ENCODE measurements around the gene TMED7.
"Not testable (repeated sequence)": the region's sequence is repeated elsewhere in the genome, so short reads cannot be mapped to it uniquely, and the experiment has no call there.

Gene TMED7

DNA sequence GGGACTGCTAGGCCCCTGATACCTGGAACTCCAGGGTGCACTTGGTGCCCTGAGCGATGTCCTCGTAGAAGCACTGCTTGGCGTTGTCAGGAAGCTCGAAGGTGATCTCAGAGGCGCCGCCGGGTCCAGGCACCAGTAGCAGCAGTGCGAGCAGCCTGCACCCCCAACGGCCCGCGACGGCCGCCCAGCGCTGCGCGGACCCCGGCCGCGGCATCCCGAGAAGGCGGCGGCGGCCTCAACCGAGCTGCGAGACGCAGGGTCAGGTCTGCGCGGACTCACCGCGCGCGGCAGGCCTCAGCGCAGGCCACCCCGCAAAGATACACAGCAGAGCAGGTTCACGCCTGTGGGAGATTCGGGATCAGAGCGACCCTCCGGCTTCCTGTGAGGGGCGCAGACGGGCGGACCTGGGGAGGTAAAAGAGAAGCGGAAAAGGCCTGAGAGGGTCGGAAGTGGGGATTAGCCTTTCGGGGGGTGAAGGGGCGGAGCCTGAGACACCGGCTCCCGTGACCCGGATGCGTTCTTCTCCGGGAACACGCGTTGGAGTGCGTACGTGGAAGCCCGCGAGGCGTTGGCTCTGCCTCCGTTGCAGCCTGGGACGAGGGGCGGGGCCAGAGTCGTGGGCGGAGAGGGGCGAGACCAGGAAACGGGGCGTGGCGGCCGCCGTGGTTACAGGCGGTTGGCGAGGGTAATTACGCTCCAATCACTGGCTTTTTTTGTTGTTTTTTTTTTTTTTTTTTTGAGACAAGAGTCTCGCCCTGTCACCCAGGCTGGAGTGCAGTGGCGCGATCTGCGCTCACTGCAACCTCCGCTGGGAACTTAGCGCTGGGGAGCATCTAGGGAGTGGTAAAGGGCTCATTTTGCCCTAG, at the start of gene TMED7:
Gene TMED7, minus strand, starts transcription at position 458 of the 866 bp plus-strand sequence. Its CDS starts 244 bp downstream, at position 214.
- peak; percentile 100 for DNase-seq

DNA sequence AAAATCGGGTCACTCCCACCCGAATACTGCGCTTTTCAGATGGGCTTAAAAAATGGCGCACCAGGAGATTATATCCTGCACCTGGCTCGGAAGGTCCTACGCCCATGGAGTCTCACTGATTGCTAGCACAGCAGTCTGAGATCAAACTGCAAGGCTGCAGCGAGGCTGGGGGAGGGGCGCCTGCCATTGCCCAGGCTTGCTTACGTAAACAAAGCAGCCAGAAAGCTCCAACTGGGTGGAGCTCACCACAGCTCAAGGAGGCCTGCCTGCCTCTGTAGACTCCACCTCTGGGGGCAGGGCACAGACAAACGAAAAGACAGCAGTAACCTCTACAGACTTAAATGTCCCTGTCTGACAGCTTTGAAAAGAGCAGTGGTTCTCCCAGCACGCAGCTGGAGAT, 48.9 kb upstream of the TMED7 start:
- DNase-seq, result not testable (repeated sequence)

DNA sequence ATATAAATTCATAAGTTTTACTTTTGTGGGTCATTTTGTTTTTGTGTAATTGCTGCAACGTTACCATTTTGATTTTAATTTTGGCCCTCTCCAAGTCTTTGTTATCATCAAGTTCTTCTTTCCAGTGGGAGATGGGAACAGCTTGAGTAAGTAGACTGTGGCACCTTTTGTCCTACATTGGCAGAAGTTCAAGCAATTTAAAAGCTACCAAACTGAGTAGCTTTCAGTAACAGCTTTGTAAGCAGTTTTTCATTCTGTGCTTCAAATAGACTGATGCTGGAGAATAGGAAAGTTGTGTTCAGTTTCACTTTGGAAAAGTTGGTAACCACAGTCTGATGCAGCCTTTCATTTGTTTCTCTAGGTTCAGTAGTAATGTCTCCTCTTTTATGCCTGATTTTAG, 47.8 kb upstream of the TMED7 start:
- DNase-seq, result no peak

DNA sequence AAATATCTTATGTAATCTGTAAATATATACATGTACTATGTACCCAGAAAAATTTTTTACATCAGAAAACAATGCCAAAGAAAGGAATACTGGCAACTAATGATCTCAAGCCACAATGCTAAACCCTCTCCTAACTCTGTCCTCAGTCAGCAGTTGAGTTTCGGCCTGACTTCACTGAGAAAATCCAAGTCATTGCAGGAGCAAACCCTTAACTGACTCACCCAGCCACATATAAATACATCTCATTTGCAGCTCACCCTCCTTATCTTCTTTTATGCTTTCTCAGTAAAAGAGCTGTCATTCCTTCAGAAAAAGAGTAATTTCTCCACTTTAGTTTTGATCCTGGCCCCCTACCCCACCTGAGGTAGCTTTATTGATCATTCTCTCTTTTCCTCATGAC, 46.1 kb upstream of the TMED7 start:
- DNase-seq, result no peak

DNA sequence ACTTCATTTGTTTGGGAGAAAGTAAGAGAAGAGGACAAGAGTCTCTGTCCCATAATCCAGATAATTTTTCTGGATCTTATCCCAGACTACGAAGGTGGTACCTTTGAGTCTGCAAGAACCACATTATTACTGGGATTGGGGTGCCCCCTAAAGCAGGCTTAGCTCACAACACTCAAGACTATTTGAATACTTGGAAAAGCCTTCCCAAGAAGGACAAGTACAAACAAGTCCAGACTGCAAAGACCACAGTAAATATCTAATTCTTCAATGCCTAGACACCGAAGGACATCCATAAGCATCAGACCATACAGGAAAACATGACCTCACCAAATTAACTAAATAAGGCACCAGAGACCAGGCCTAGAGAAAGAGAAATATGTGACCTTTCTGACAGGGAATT, 40.2 kb upstream of the TMED7 start:
- no peak for DNase-seq

DNA sequence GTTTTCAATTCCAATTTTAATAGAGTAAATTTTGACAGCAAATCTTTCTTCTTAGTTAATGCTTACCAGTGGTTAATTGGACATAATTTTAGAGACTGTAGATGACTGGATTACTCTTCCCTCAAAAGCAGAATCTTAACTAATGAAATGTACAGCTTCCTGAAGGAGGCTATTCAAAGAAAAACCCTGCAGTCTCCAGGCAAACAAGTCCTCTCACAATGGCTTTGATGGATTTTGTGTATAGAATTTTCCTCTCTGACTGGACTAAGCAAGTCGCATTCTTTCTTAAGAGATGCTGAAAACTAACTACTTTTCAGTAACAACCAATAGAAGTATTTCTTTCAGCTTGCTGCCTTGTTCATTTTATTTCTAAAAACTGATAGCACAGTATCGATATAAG, 35.7 kb upstream of the TMED7 start:
- DNase-seq, result no peak

DNA sequence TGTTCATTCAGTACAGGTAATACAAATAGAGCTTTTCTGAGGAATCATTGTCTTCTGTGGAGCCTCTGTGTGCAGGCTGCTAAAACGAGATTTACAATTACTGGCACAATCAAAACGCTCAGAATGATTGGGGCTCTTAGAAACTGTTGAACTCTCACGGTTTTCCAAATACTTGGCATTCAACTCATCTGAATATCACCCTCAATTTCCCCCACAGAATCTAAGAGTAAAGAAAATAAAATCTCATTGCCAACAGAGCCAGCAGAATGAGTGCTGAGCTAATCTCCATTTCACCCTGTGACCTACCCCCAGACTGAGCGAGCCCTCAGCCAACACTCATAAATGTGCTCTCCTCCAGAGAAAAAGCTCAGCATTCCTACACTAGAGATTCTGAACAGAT, 35.3 kb upstream of the TMED7 start:
- DNase-seq, result no peak

DNA sequence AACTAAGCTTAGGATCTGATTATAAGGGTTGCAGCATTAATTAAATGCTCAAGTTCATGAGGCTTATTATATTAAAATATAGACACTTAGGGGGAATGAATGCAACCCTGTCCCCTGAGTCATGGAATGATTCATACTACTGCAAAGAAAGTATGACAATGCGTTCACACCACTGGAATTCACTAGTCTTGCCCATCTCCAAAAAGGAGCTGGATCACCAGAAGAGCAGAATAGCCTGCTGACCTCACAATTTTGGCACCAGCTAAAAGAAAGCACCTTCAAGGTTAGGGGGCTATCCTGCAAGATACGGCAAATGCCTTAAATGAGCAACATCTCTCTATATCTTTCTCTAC, 32.0 kb upstream of the TMED7 start:
- no peak for DNase-seq

DNA sequence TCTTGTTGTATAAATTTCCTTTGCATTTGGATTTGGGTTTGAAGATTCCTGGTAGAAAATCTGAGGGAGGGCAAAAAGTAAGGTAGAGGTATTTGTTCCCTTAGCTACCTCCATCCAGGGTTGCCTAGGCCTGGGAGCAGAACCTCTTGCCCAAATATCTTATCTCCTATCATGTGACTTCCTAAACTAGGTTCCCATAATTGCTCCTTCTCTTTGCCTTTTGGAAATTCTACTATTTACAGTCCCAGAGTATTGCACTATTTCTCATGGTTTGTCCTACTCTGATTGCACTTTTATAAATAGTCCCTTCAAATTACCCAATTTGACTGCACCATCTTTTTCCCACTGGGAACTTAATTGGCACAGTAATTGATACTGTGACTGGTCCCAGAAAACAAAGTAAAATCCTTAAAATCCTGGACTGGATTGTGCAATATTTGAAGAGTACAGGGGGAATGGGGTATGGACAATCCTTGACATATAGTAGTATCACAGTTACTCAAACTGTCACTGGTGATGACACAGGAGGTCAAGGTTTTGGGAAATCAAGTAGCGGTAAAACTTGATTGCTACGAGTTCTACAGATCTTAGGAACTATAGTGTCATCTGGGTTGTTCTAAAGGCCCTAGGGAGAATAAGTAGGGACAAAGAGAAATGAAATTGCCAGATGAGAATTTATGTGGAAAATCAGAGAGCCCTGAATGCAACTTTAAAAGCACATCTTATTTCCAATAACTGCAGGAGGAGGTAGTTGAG, 31.5 kb upstream of the TMED7 start:
- DNase-seq, result no peak

DNA sequence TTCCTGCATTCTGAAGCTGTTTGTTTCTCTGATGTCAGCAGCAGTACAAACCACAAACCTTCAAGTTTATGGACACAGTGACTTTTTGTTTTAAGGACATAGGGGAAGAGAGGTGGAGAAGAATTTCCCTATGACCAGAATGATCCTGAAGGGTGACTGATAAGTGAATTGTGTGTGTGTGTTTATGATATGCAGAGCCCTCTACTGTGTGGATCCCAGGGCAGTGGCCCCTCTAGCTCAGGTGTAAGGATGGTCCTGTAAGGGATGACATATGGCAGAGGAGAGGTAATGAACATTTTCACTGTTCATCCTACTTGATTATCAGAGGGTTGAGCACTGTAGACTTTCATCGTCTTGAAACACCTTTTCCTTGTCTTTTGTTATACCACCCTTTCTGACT, 30.6 kb upstream of the TMED7 start:
- no peak for DNase-seq

DNA sequence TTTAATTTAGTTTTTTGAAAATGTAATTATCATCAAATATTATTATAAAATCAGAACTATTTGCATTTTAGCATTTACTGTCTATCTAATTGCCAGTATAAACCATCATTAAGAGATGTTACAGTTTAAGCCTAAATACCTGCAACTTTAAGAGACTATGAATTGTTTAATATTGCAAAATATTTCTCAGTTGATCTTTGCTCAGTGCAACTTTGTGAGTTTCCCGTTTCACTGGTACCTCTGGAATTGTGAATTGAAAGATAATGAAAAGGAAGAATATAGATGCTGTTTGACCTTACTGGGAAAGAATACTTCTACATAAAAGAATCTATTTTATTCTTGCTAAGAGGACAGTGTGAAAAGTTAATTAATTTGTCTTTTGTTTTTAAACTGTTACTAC, 30.2 kb upstream of the TMED7 start:
- DNase-seq, result no peak

DNA sequence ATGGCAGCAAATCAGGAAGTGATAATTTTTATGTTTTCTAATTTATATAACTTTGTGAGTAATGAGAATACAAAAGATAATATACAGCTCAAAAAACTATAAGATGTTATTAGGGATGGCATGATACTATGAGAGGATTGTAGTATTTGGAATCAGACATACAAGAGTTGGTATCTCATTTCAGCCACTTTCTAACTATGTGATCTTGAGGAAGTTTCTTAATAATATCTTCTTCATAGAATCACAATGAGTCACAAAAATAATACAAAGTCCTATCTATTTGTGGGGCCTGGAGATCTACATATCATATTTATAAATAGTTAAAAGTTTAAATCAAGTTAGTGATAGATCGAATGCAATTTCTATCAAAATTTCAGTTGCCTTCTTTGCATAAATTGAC, 23.7 kb upstream of the TMED7 start:
- no peak for DNase-seq

DNA sequence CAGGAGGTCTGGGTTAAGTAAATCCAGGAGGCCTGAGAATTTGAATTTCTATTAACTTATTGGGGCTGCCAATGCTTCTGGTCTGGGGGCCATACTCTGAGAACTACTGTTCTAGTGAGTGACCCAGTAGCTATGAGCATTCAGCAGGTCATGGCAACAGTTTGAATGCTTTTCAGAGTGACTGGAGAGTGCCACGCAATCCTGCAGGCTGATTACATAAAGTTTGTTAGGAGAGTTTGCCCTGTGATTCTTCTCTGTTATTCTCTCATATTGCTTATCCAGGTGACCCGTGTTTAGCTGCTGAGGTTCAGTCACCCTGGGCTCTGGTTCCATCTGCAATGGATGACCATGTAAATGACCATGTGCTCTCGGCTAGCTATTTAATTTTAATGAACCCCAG, 22.2 kb upstream of the TMED7 start:
- no peak for DNase-seq

DNA sequence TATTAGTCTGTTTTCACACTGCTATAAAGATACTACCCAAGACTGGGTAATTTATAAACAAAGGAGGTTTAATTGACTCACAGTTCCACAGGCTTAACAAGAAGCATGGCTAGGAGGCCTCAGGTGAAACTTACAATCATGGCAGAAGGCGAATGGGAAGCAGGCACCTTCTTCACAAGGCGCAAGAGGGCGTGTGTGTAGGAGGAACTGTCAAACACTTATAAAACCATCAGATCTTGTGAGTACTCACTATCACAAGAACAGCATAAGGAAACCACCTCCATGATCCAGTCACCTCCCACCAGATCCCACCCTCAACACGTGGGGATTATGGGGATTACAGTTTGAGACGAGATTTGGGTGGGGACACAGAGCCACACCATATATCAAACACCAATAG, 19.6 kb upstream of the TMED7 start:
- not testable (repeated sequence) for DNase-seq

DNA sequence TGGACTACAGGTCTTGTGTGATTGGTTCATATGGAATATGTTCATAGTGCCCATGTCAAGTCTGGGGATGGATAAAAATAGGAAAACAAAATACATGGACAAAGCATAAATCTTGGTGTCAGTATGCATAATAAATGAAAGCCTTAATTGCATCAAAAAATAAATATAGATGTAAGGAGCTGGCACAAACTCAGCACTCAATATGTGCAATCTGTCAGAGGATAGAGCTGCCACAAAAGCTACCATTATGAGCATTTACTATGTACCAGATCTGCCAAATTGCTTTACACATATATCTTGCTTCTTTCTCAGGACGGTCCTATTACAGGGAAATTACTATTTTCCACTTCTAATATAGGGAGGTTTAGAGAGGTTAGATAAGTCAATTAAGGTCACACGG, 18.2 kb upstream of the TMED7 start:
- no peak for DNase-seq

DNA sequence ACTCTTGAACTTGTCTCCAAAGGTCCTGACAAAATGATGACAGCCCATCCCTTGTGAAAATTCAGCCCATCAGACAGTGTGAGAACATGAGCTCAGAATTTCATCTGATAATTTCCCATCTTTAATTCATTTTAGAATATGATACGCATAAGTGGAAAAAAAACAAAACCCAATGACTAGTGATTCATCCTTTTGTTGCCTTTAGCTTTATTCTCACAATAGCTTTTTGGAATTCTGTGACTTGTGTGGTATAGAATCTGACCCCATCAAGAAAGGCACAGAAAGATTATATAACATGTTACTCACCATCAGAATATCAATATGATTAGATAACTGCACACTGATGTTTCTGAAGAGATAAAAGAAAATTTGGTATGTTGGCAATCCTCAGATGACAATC, 16.1 kb upstream of the TMED7 start:
- no peak for DNase-seq

DNA sequence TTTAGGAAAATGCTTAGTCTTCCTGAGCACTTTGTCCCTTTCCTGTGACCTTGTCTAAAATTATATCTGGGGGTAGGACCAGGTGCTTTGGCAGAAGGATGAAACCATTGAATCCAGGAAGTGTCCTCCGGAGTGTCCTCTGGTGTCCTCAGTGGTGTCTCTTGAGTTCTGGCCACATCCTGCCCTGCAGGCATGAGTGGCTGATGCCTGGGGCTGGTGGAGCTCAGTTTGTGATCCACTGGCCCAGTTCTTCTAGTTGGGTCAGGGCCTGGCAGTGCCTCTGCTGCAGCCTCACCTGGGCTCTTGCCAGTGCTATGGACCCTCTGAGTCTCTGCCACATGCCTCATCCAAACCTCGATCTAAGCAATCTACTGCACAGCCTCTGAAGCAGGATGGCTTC, 14.4 kb upstream of the TMED7 start:
- DNase-seq, result no peak

DNA sequence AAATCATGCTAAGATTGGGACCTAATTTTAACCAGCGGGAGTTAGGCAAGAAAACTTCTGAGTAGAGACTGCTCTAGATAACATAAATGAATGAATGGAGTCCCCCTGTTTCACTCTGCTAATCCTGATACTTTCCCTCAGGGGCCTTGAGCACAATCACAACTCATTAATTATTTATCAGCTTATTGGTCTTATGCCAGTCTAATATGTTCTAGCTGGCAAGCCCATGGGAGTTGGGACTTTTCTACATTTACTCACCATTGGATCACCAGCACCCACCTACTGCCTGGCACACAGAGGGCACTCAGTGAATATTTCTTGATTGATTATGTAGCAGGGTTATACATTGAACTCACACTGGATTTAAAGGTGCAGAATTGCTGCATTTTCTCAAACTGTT, 13.5 kb upstream of the TMED7 start:
- DNase-seq, result no peak

DNA sequence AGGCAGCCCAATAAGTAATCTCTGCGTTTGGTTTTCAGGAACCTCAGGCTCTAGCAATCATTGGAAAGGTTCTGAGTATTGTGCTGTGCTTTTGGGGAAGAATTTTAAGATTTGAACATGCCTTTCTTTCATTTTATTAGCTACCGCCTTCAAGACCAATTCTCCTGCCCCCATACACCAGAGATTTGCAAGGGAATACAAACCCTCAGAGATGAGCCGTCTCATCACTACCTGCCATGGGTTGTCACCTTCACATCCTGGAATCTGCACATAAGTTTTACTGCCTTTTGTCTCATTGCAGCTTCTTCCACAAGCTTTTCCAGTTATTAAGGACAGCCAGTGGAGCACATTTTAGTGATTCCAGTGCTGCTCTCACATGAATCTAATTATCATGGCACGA, 11.7 kb upstream of the TMED7 start:
- DNase-seq, result no peak

DNA sequence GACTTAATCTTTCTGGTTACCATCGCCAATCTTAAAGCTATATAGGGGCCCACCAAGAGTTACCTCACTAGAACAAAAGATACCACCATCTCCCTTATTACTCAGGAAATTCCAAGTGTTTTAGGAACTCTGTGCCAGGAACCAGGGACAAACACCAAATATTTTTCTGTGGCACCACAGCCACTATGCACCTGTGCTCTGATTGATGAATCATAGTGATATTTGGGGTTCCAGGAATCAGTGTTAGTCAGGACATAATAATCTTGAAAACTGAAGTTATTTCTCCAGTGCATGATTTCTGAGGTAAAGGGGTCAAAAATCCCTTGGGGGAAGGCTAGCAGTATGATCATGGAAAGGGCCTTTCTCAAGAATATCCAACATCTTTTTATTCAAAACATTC, 10.2 kb upstream of the TMED7 start:
- no peak for DNase-seq

DNA sequence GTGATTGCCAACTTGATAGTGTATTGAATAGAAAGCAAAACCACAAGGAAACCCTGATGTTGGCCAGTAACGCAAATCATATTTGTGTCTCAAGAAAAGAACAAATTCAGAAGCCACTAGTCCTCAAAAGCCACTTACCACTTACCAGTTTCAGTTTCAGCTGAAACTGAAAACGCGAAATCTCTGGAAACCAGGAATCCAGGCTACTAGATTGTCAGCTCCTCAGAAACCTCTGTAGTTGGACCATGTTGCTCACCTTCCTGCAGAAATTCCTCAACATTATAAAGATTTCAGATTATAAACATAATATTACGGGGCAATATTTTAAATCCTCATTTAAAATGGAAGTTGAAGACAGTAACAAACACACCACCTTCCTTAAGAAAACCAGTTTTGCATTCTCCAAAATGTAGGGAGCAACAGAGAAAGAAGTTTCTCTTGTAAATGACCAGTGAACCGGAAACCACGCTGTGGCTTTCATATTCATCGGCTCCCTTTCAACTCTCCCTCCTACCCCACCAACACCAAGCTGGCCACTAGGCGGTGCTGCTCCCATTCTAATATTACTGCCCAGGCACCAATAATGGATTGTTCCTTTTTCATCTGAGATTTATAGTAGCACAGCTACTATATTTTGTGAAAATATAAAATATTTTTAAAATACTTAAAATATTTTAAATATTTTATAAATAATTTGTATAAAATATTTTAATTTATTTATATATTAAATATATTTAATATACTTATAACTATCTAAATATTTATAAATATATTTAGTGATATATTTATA, 8.7 kb upstream of the TMED7 start:
- peak; percentile 86 for DNase-seq

DNA sequence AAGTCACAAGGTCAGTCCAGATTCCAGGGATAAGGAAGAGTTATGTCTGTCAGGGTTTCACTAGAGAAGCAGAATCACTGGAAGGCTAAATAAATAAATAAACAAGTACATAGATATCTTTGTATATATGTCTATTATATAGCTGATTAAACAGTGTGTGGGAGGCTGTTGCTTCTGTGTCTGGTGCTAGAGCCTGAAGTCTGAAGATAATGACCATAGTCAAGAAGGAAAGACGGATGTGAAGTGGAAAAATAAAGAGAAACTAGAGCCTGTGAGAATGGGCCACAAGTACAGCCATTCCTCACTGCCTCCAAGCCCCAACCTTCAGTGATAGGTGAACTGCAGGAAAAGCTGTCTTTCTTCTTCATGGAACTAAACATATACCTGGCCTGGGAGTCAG, 4.1 kb upstream of the TMED7 start:
- DNase-seq, result no peak

DNA sequence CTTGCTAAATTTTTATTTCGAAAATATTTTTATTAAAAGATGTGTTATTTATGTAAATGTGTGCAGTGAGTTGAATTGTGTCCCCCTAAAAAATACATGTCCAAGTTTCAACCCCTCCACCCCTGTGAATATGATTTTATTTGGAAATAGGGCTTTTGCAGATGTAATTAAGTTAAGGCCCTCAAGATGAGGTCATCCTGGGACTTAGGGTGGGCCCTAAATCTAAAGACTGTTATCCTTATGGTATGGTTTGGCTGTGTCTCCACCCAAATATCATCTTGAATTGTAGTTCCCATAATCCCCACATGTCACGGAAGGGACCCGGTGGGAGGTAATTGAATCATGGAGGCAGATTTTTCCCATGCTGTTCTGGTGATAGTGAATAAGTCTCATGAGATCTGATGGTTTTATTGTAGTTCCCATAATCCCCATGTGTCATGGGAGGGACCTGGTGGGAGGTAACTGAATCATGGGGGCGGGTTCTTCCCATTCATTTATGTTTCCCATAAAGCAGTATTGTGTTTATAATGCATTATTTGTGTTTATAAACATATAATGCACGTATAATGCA, 1.5 kb upstream of the TMED7 start:
- DNase-seq, result no peak

Measured in CD4-positive, alpha-beta T cell treated with Interleukin-17A for 4 hours (primary cell).